Measurements from ENCODE around the gene PDE4B.

DNA sequence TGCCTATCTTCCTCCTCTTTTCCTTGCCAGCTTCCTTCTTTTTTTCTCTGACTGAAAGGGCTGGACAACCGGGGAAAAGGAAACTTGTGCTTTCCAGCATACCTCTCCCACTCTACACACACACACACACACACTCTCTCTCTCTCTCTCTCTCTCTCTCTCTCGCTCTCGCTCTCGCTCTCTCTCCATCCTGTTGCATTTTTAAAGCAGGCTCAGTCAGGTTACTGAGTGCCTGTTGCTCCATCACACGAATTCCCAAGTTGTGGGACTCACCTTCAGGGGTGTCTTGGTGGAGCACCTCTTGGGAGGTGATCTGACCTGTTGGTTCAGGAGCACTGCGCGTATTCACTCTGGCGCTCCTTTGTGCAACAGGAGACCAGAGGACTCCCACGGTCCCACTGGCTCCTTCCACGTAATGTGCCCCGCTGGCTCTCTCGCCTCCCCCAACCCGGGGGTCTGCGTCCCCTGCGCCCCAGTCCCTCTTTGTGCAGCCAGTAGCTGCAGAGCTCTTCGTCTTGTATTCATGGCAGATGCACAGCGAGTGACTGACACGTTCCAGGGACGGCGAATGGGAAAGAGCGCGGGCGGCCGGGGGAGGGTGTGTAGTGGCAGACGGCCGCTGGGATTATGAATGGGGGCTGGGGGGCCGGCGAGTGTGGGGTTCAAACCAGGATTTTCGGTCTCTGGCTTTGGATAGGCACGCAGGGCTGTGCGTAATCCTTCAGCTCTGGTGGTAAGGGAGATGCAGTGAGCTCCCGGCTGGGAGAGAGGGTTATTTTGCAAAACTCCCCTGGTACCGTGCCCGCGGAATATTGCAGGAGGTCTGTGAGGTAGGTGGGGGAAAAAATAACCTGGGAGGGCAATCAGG, 660 bp upstream of the PDE4B start:
- TF ChIP-seq, protein P1, sequence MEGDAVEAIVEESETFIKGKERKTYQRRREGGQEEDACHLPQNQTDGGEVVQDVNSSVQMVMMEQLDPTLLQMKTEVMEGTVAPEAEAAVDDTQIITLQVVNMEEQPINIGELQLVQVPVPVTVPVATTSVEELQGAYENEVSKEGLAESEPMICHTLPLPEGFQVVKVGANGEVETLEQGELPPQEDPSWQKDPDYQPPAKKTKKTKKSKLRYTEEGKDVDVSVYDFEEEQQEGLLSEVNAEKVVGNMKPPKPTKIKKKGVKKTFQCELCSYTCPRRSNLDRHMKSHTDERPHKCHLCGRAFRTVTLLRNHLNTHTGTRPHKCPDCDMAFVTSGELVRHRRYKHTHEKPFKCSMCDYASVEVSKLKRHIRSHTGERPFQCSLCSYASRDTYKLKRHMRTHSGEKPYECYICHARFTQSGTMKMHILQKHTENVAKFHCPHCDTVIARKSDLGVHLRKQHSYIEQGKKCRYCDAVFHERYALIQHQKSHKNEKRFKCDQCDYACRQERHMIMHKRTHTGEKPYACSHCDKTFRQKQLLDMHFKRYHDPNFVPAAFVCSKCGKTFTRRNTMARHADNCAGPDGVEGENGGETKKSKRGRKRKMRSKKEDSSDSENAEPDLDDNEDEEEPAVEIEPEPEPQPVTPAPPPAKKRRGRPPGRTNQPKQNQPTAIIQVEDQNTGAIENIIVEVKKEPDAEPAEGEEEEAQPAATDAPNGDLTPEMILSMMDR (conservative IDR thresholded peaks at IDR 0.05; ENCODE audit: low read length): no peak
- TF ChIP-seq EZH2phosphoT487 (IDR thresholded peaks at IDR 0.05; ENCODE audit: borderline replicate concordance, low read depth, low read length): no peak
